Activated naive CD4-positive, alpha-beta T cell treated with Interleukin-2 at 50 U/mL for 16 hours (primary cell): ENCODE results near the gene OBI1.

Source experiments
- DNase-seq: peaks from one replicate; pipeline ENCODE4 v3.0.0-alpha.2; 2020

The OBI1 gene, protein sequence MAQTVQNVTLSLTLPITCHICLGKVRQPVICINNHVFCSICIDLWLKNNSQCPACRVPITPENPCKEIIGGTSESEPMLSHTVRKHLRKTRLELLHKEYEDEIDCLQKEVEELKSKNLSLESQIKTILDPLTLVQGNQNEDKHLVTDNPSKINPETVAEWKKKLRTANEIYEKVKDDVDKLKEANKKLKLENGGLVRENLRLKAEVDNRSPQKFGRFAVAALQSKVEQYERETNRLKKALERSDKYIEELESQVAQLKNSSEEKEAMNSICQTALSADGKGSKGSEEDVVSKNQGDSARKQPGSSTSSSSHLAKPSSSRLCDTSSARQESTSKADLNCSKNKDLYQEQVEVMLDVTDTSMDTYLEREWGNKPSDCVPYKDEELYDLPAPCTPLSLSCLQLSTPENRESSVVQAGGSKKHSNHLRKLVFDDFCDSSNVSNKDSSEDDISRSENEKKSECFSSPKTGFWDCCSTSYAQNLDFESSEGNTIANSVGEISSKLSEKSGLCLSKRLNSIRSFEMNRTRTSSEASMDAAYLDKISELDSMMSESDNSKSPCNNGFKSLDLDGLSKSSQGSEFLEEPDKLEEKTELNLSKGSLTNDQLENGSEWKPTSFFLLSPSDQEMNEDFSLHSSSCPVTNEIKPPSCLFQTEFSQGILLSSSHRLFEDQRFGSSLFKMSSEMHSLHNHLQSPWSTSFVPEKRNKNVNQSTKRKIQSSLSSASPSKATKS

DNA sequence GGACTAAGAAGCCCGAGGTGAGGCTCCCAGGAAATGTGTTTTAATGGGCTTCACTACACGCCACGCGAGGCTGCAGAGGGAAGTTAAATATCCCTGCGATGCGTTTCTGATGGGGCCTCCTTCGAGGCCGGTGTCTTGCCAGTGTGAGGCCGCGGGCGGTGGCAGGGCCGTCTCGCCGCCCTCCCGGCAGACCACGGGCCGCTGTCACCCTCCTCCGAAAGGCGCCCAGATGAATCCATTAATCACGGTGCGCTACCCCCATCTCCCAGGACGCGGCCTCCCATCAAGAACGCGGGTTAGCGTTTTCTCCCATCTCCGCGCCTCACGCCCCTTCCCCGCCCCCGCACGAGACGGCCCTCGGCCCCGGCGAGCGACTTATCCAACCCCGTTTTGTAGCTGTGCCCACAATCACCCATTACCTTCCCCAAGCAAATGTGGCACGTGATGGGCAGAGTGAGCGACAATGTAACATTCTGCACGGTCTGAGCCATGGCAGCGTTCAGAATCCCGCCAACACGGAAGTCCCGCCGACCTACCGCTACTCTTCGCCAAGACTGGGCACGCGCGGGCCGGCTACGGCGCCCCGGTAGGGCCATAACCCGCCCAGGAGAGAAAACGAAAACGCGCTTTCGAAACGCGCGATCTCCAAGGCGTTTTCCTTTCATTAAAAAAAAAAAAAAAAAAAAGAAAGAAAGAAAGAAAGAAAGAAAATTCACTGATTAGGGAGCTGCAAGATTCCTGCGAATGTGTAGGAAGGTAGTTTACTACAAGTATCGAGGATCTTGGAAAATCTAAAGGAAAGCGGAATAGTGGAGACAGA is at the start of gene OBI1:
OBI1 (minus strand) TSS at position 526 of the 820 bp plus-strand sequence; CDS start at position 491, 35 bp downstream.
- DNase-seq, result peak; percentile 93

- DNase-seq, result no peak
These were observed 42.4 kb upstream of the OBI1 start for GRCh38 chr13:78701383-78701782.

GRCh38 chr13:78700121-78700910 is 41.4 kb upstream of the OBI1 start:
- no peak for DNase-seq

DNA sequence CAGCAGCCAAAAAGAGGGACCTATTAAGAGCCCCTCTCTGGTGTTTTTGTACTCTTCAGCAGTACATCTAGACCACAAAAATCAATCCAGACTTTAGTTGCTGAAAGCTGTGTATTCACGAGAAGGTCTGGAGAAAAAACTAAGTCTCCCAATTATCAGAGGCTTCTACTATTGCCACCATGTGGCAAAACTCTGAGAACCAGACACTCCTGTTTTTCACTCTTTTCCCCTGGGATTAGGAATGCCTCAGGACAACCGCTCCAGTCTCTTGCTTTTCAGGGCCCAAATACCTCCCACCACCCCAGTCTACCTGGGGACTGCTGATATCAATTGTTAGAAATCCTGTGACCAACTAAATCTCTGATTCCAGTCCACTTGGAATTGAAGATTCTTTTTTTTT is 30.1 kb upstream of the OBI1 start:
- no peak for DNase-seq

GRCh38 chr13:78686461-78686860 is 27.5 kb upstream of the OBI1 start:
- DNase-seq, result no peak

- no peak for DNase-seq
These were observed 21.8 kb upstream of the OBI1 start for GRCh38 chr13:78680576-78681350.

GRCh38 chr13:78680115-78680561 is 21.2 kb upstream of the OBI1 start:
- no peak for DNase-seq

- DNase-seq, result no peak
These were observed 20.4 kb upstream of the OBI1 start for GRCh38 chr13:78679329-78679728.

- no peak for DNase-seq
These were observed 16.2 kb upstream of the OBI1 start for GRCh38 chr13:78675112-78675511.

GRCh38 chr13:78674638-78675037 is 15.7 kb upstream of the OBI1 start:
- DNase-seq, result no peak

- no peak for DNase-seq
These were observed 3.5 kb upstream of the OBI1 start for GRCh38 chr13:78662467-78662866.

- no peak for DNase-seq
These were observed 1.5 kb upstream of the OBI1 start for GRCh38 chr13:78660495-78660857.

DNA sequence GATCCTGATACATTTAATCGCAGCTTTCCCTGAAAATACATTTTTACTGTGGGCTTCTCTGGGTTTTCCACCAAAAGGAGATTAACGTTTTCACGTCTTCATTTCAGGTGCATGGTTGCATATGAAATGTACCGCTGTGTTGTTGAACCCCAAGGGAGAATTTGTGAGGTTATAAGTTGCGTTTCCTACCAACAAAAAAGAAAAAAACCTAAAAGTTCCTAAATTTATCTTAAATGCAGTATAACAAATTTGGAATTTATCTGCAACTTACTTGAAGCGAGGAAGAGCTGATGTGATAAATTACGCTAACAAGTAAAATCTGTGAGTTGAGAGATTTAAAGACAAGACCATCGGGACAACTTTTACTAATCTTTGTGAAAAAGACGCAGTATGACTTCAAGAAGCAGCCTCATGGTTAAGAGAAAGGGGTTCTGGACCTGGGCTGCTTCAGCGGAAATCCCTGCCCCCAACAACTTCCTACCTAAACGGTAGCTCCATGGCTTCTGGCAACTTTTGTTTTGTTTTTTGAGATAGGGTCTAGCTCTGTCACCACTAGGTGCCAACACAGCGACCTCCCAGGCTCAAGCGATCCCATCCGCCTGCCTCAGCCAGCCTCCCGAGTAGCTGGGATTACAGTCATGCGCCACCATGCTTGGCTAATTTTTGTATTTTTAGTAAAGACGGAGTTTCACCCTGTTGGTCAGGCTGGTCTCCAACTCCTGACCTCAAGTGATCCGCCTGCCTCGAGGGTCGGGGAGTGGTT is 958 bp upstream of the OBI1 start:
- DNase-seq, result no peak

DNA sequence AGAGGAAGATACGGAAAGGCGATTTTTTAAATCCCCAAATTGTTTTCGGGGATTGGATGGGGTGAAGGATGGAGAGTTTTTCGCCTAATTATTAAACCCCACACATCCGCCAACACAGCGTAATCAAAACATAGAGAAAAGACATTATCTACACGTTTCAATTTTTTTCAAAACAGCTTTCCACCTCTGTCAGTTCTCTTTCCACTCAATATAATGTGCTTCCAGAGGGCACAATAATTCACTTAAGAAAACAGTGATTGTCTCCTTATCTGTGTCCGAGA is 435 bp upstream of the OBI1 start:
- no peak for DNase-seq

DNA sequence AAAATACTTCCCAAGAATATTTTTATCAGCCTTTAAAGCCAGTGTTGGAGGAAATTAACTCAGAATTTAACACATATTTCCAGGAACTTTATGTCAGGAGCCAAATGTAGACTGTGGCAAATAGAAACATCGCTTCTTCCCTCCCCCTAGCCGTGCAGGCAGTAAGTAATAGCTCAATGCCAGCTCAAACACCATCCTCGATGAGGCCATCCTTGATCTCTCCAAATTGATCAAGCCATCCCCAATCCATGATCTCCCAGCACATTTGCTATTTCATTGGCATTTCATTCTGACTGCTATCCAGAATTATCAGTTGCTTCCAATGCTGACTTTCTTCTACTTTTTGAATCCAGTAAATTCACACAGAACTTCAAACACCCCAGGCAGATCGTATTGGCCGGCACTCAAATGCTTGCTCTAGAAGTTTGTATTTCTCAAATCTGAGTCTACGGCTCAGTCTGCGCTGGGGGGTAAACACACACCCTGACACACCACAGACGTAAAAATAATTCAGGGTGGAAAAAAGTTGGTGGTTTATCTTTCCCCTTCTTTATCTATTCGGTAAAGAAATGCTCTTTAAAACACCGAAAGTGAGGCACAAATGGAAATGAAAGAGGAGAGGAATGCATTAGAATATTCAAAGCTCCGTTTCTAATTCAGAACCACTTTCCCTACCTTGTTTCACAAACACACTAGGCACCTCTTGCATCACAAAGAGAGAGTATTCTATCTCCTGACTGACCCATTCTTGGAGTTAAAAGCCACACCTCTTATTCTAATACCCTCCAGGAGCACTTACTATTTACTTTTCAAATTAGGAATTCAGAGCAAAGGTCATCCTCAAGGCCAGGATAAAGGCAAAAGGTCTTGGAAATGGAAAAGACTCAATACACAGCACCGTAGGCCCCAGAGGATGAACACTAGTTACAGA is 991 bp downstream of the OBI1 start:
- DNase-seq, result no peak

DNA sequence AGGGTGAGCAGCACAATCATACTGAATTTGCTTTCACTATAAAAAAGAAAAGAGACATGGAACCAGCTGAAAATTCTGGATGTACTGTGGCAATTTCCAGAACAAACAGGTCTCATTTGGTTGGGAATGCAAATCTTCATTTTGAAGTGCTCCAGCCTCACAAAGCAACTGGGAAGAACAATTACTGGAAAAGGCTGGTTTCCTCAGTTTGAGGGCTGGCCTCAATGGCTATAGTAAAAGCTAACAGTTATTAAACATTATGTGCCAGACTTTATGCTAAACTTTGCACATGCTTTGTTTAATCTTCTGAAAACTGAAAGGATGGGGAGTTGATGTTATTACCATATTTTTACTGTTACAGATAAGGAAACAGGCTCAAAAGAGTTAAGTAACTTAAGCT is 3.0 kb downstream of the OBI1 start:
- DNase-seq, result no peak

GRCh38 chr13:78655007-78655406 is 3.9 kb downstream of the OBI1 start:
- no peak for DNase-seq

- no peak for DNase-seq
These were observed 6.3 kb downstream of the OBI1 start for GRCh38 chr13:78652651-78653050.

- no peak for DNase-seq
These were observed 8.3 kb downstream of the OBI1 start for GRCh38 chr13:78650717-78651083.
